ENCODE results near the gene STYXL1.
A peak's percentile ranks its signal among the peaks of the same experiment; 100 is the strongest.
"Not testable (repeated sequence)": the region's sequence is repeated elsewhere in the genome, so short reads cannot be mapped to it uniquely, and the experiment has no call there.

STYXL1 gene

GRCh38 chr7:76058745-76059144 lies 10.9 kb upstream of the STYXL1 start:
- H3K4me3 Mint-ChIP-seq; ATAC-seq (replicated peaks); H3K9me3 Mint-ChIP-seq; H3K27me3 Mint-ChIP-seq; H3K4me1 Mint-ChIP-seq (ENCODE audit: low read depth in 2 of 2); H3K27ac Mint-ChIP-seq; DNase-seq: not testable (repeated sequence)
- H3K36me3 Mint-ChIP-seq (ENCODE audit: insufficient read depth), result peaks cover 71% of the 10 kb centered on the region

DNA sequence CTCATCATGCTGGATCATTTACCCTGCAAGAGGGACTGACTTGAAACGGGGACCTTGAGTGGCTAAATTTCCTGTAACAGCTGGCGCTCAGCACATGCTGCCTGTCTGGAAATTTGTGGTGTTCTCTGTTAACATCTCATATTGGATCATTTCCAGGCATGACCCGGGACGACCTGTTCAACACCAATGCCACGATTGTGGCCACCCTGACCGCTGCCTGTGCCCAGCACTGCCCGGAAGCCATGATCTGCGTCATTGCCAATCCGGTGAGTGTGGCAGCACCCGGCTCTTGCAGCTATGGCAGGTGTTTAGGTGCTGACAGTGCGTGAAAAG lies 10.0 kb upstream of the STYXL1 start:
- Mint-ChIP-seq H3K27me3 (no peaks in the 10 kb centered on the region), H3K9me3 (no peaks in the 10 kb centered on the region), H3K36me3 (ENCODE audit: insufficient read depth) (peaks cover 64% of the 10 kb centered on the region), H3K27ac (peak overlapping the region in 1 of 2 donors; percentile 22), H3K4me3 (no peak overlapping the region), H3K4me1 (ENCODE audit: low read depth in 2 of 2) (peaks cover 1 to 3% of the 10 kb centered on the region in 2 donors)
- DNase-seq, result no peak
- ATAC-seq (replicated peaks), result no peak

GRCh38 chr7:76057103-76057812 lies 9.5 kb upstream of the STYXL1 start:
- Mint-ChIP-seq H3K4me3 (no peak overlapping the region), H3K9me3 (no peaks in the 10 kb centered on the region), H3K36me3 (ENCODE audit: insufficient read depth) (peaks cover 69% of the 10 kb centered on the region), H3K4me1 (ENCODE audit: low read depth in 2 of 2) (peaks cover 4 to 5% of the 10 kb centered on the region in 2 donors), H3K27me3 (no peaks in the 10 kb centered on the region), H3K27ac (peak overlapping the region in 1 of 2 donors; percentile 22)
- no peak for DNase-seq
- no peak for ATAC-seq (replicated peaks)

GRCh38 chr7:76056241-76056640 lies 8.4 kb upstream of the STYXL1 start:
- H3K27me3 Mint-ChIP-seq, result no peaks in the 10 kb centered on the region
- H3K4me1 Mint-ChIP-seq (ENCODE audit: low read depth in 2 of 2), result peaks cover 7 to 11% of the 10 kb centered on the region in 2 donors
- no peaks in the 10 kb centered on the region for H3K9me3 Mint-ChIP-seq
- DNase-seq, result no peak
- no peak for ATAC-seq (replicated peaks)
- no peak overlapping the region for H3K4me3 Mint-ChIP-seq
- H3K36me3 Mint-ChIP-seq (ENCODE audit: insufficient read depth), result peaks cover 62% of the 10 kb centered on the region
- H3K27ac Mint-ChIP-seq, result no peak overlapping the region

GRCh38 chr7:76054123-76055120 lies 6.6 kb upstream of the STYXL1 start:
- H3K4me1 Mint-ChIP-seq (ENCODE audit: low read depth in 2 of 2), result peaks cover 17 to 23% of the 10 kb centered on the region in 2 donors
- H3K9me3 Mint-ChIP-seq, result no peaks in the 10 kb centered on the region
- H3K27me3 Mint-ChIP-seq, result no peaks in the 10 kb centered on the region
- ATAC-seq (replicated peaks) (no peak), DNase-seq (no peak)
- H3K36me3 Mint-ChIP-seq (ENCODE audit: insufficient read depth), result peaks cover 48% of the 10 kb centered on the region
- H3K27ac Mint-ChIP-seq, result peak overlapping the region; percentile 23 to 41
- H3K4me3 Mint-ChIP-seq, result no peak overlapping the region

GRCh38 chr7:76053461-76053860 lies 5.7 kb upstream of the STYXL1 start:
- H3K4me3 Mint-ChIP-seq, result no peak overlapping the region
- no peak for ATAC-seq (replicated peaks)

DNA sequence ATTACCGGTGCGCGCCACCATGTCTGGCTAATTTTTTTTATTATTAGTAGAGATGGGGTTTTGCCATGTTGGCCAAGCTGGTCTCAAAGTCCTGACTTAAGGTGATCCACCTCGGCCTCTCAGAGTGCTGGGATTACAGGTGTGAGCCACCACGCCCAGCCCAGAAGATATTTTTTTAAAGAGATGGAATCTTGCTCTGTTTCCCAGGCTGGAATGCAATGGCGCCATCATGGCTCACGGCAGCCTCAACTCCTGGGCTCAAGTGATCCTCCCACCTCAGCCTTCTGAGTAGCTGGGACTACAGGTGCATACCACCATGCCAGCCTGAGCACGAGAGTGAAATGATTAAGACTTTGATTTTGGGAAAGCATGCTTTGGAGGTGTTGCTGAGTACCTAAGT lies 4.9 kb upstream of the STYXL1 start:
- not testable (repeated sequence) for DNase-seq; H3K4me3 Mint-ChIP-seq; ATAC-seq (replicated peaks); H3K27me3 Mint-ChIP-seq; H3K9me3 Mint-ChIP-seq
- Mint-ChIP-seq H3K27ac (peak overlapping the region; percentile 41 to 75), H3K36me3 (ENCODE audit: insufficient read depth) (peaks cover 42% of the 10 kb centered on the region), H3K4me1 (ENCODE audit: low read depth in 2 of 2) (peaks cover 27 to 32% of the 10 kb centered on the region in 2 donors)

More at GRCh38 chr7:76053461-76053860, 5.7 kb upstream of the STYXL1 start:
- no peaks in the 10 kb centered on the region for H3K27me3 Mint-ChIP-seq
- H3K36me3 Mint-ChIP-seq (ENCODE audit: insufficient read depth), result peaks cover 44% of the 10 kb centered on the region
- DNase-seq, result no peak
- H3K9me3 Mint-ChIP-seq, result peaks cover 0 to 2% of the 10 kb centered on the region in 2 donors
- H3K4me1 Mint-ChIP-seq (ENCODE audit: low read depth in 2 of 2), result peaks cover 24 to 31% of the 10 kb centered on the region in 2 donors
- peak overlapping the region; percentile 23 to 41 for H3K27ac Mint-ChIP-seq

- ATAC-seq (replicated peaks) (peak; percentile 26), DNase-seq (peak in 2 of 3 experiments; percentile 11)
- Mint-ChIP-seq H3K36me3 (ENCODE audit: insufficient read depth) (peaks cover 44% of the 10 kb centered on the region), H3K27ac (peak overlapping the region; percentile 88 to 91), H3K4me1 (ENCODE audit: low read depth in 2 of 2) (peaks cover 27 to 32% of the 10 kb centered on the region in 2 donors), H3K27me3 (no peaks in the 10 kb centered on the region), H3K9me3 (peaks cover 0 to 2% of the 10 kb centered on the region in 2 donors), H3K4me3 (peak overlapping the region in 1 of 2 donors; percentile 16)
Measured at GRCh38 chr7:76051840-76052239, 4.0 kb upstream of the STYXL1 start.

DNA sequence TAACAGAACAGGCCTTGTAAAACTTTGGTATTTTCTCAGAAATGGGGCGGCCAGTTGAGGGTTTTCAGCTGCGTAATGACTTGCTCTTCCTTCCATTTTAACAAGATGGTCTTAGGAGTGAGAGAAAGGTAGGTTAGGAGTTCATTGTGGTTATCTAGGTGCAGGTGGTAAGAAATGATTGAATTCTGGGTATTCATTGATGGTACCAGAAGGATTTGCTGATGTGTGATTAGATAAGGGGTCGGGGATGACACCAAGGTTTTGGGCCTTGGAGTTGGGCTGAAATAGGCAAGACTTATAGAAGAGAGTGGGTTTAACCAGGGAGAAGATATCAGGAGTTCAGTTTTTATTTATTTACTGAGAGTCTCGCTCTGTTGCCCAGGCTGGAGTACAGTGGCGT lies 2.7 kb upstream of the STYXL1 start:
- Mint-ChIP-seq H3K27me3 (no peaks in the 10 kb centered on the region), H3K27ac (peak overlapping the region; percentile 97 to 98), H3K9me3 (peaks cover 0 to 2% of the 10 kb centered on the region in 2 donors), H3K4me3 (peak overlapping the region in 1 of 2 donors; percentile 18), H3K36me3 (ENCODE audit: insufficient read depth) (peaks cover 37% of the 10 kb centered on the region), H3K4me1 (ENCODE audit: low read depth in 2 of 2) (peaks cover 30 to 32% of the 10 kb centered on the region in 2 donors)
- DNase-seq (no peak), ATAC-seq (replicated peaks) (no peak)

DNA sequence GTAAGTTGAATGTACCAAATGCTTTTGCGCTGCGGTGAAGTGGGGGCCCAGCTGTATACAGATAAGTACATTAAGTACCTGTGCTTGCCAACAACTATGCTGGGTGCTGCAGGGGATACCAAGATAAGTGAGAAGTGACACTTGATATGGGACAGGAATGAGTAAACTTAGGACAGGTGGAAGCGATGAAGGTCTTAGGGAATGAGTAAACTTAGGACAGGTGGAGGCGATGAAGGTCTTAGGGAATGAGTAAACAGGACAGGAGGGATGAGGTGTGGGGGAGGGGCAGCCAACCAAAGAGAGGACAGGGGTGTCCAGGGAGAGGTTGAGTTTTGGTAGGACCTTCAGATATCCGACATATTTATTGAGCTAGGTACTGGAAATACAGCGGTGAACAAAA lies 1.5 kb upstream of the STYXL1 start:
- peak overlapping the region; percentile 97 to 98 for H3K27ac Mint-ChIP-seq
- no peaks in the 10 kb centered on the region for H3K27me3 Mint-ChIP-seq
- peak overlapping the region in 1 of 2 donors; percentile 93 for H3K4me3 Mint-ChIP-seq
- DNase-seq, result no peak
- peaks cover 28% of the 10 kb centered on the region for H3K36me3 Mint-ChIP-seq (ENCODE audit: insufficient read depth)
- ATAC-seq (replicated peaks), result no peak
- H3K4me1 Mint-ChIP-seq (ENCODE audit: low read depth in 2 of 2), result peaks cover 34 to 39% of the 10 kb centered on the region in 2 donors
- peaks cover 0 to 2% of the 10 kb centered on the region in 2 donors for H3K9me3 Mint-ChIP-seq

GRCh38 chr7:76048668-76048988 lies 828 bp upstream of the STYXL1 start:
- Mint-ChIP-seq H3K36me3 (ENCODE audit: insufficient read depth) (peaks cover 28% of the 10 kb centered on the region), H3K27me3 (no peaks in the 10 kb centered on the region), H3K4me1 (ENCODE audit: low read depth in 2 of 2) (peaks cover 36 to 39% of the 10 kb centered on the region in 2 donors), H3K9me3 (peaks cover 0 to 2% of the 10 kb centered on the region in 2 donors), H3K27ac (peak overlapping the region; percentile 97 to 98), H3K4me3 (peak overlapping the region; percentile 93 to 98)
- no peak for ATAC-seq (replicated peaks)
- DNase-seq, result no peak

GRCh38 chr7:76047305-76047810 lies 442 bp downstream of the STYXL1 start:
- H3K27me3 Mint-ChIP-seq, result no peaks in the 10 kb centered on the region
- H3K4me1 Mint-ChIP-seq (ENCODE audit: low read depth in 2 of 2), result peaks cover 35 to 39% of the 10 kb centered on the region in 2 donors
- ATAC-seq (replicated peaks), result no peak
- peak in 1 of 3 experiments; percentile 10 for DNase-seq
- peaks cover 23% of the 10 kb centered on the region for H3K36me3 Mint-ChIP-seq (ENCODE audit: insufficient read depth)
- peaks cover 0 to 2% of the 10 kb centered on the region in 2 donors for H3K9me3 Mint-ChIP-seq
- peak overlapping the region; percentile 97 to 98 for H3K27ac Mint-ChIP-seq
- H3K4me3 Mint-ChIP-seq, result peak overlapping the region; percentile 93 to 98

DNA sequence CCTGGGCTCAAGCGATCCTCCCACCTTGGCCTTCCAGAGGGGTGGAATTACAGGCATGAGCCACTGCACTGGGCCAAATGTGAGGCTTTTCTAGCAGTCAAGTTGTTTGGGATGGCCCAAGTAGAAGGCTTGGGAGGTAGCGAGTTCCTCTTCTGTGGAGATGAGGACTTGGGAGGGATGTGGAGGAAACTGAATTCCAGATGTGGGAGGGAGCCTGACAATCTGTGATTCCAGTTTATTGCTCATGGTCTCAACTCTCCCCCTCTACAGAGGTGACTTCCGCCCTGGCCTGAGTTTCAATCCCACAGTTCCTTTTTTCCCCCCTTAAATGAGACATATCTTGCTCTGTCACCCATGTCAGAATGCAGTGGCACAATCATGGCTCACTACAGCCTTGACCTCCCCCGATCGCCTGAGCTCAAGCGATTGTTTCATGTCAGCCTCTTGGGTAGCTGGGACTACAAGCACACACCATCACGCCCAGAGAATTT lies 3.4 kb downstream of the STYXL1 start:
- no peak for DNase-seq
- H3K27me3 Mint-ChIP-seq, result no peaks in the 10 kb centered on the region
- no peak overlapping the region for H3K4me3 Mint-ChIP-seq
- peak overlapping the region in 1 of 2 donors; percentile 19 for H3K27ac Mint-ChIP-seq
- H3K9me3 Mint-ChIP-seq, result peaks cover 0 to 2% of the 10 kb centered on the region in 2 donors
- ATAC-seq (replicated peaks), result no peak
- H3K36me3 Mint-ChIP-seq (ENCODE audit: insufficient read depth), result peaks cover 15% of the 10 kb centered on the region
- H3K4me1 Mint-ChIP-seq (ENCODE audit: low read depth in 2 of 2), result peaks cover 21 to 24% of the 10 kb centered on the region in 2 donors

Data from effector memory CD8-positive, alpha-beta T cell (primary cell).